SK-N-SH treated with all-trans-retinoic acid at 6 μM for 48 hours (cell line): ENCODE results near the gene ARSG.

Source experiments
- ARNTL ChIP-seq: fragments of 450-650 bp; formaldehyde crosslinking; IDR thresholded peaks from 2 replicates; pipeline ENCODE4 v1.5.0; 2020; ENCODE audit warnings: low read depth, mild to moderate bottlenecking, moderate library complexity, borderline replicate concordance
- BACH2 ChIP-seq: fragments of 250-450 bp; sonication (Bioruptor Pico); IDR thresholded peaks from 2 replicates; pipeline ENCODE4 v1.9.0; 2021; ENCODE audit warnings: mild to moderate bottlenecking, borderline replicate concordance
- CSDC2 ChIP-seq: fragments of 250-450 bp; sonication (Bioruptor Pico); IDR thresholded peaks from 2 replicates; pipeline ENCODE4 v1.5.0; 2020; ENCODE audit warnings: mild to moderate bottlenecking, moderate library complexity
- PATZ1 ChIP-seq: fragments of 250-450 bp; sonication (Bioruptor Pico); IDR thresholded peaks from 2 replicates; pipeline ENCODE4 v1.8.0; 2020; ENCODE audit warnings: mild to moderate bottlenecking, moderate library complexity, borderline replicate concordance
- TCF4 ChIP-seq: fragments of 250-450 bp; sonication (Bioruptor Pico); IDR thresholded peaks from 2 replicates; pipeline ENCODE4 v1.8.0; 2021; ENCODE audit warnings: mild to moderate bottlenecking, moderate library complexity, borderline replicate concordance
- TOX ChIP-seq: fragments of 250-450 bp; sonication (Bioruptor Pico); IDR thresholded peaks from 2 replicates; pipeline ENCODE4 v1.8.0; 2021; ENCODE audit warnings: mild to moderate bottlenecking, moderate library complexity, borderline replicate concordance
- ZNF8 ChIP-seq: fragments of 450-650 bp; formaldehyde crosslinking; IDR thresholded peaks from 2 replicates; pipeline ENCODE4 v1.5.0; 2020; ENCODE audit warnings: mild to moderate bottlenecking, moderate library complexity
- TF ChIP-seq, protein P1 (sequence below): fragments of 250-450 bp; sonication (Bioruptor Pico); IDR thresholded peaks from 2 replicates; pipeline ENCODE4 v1.5.1; 2020; ENCODE audit warnings: low read depth, mild to moderate bottlenecking, moderate library complexity
- TF ChIP-seq, protein P2 (sequence below): fragments of 250-450 bp; sonication (Bioruptor Pico); IDR thresholded peaks from 2 replicates; pipeline ENCODE4 v1.5.0; 2020; ENCODE audit warnings: mild to moderate bottlenecking, moderate library complexity

GRCh38 chr17:68437979-68438822 is 146.9 kb downstream of the ARSG start:
- TF ChIP-seq, protein P1, sequence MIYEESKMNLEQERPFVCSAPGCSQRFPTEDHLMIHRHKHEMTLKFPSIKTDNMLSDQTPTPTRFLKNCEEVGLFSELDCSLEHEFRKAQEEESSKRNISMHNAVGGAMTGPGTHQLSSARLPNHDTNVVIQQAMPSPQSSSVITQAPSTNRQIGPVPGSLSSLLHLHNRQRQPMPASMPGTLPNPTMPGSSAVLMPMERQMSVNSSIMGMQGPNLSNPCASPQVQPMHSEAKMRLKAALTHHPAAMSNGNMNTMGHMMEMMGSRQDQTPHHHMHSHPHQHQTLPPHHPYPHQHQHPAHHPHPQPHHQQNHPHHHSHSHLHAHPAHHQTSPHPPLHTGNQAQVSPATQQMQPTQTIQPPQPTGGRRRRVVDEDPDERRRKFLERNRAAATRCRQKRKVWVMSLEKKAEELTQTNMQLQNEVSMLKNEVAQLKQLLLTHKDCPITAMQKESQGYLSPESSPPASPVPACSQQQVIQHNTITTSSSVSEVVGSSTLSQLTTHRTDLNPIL (CRISPR knock-in tag) = no peak
- TF ChIP-seq TCF4 (CRISPR knock-in tag) = no peak
- TF ChIP-seq PATZ1 (CRISPR knock-in tag) = no peak
- TF ChIP-seq, protein P2, sequence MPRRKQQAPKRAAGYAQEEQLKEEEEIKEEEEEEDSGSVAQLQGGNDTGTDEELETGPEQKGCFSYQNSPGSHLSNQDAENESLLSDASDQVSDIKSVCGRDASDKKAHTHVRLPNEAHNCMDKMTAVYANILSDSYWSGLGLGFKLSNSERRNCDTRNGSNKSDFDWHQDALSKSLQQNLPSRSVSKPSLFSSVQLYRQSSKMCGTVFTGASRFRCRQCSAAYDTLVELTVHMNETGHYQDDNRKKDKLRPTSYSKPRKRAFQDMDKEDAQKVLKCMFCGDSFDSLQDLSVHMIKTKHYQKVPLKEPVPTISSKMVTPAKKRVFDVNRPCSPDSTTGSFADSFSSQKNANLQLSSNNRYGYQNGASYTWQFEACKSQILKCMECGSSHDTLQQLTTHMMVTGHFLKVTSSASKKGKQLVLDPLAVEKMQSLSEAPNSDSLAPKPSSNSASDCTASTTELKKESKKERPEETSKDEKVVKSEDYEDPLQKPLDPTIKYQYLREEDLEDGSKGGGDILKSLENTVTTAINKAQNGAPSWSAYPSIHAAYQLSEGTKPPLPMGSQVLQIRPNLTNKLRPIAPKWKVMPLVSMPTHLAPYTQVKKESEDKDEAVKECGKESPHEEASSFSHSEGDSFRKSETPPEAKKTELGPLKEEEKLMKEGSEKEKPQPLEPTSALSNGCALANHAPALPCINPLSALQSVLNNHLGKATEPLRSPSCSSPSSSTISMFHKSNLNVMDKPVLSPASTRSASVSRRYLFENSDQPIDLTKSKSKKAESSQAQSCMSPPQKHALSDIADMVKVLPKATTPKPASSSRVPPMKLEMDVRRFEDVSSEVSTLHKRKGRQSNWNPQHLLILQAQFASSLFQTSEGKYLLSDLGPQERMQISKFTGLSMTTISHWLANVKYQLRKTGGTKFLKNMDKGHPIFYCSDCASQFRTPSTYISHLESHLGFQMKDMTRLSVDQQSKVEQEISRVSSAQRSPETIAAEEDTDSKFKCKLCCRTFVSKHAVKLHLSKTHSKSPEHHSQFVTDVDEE (CRISPR knock-in tag) = no peak
- TF ChIP-seq ARNTL (CRISPR knock-in tag) = no peak
- no peak for TF ChIP-seq TOX (CRISPR knock-in tag)
- no peak for TF ChIP-seq CSDC2 (CRISPR knock-in tag)
- no peak for TF ChIP-seq BACH2 (CRISPR knock-in tag)
- TF ChIP-seq ZNF8 = no peak
